ENCODE results near the gene PHYHD1.

DNA sequence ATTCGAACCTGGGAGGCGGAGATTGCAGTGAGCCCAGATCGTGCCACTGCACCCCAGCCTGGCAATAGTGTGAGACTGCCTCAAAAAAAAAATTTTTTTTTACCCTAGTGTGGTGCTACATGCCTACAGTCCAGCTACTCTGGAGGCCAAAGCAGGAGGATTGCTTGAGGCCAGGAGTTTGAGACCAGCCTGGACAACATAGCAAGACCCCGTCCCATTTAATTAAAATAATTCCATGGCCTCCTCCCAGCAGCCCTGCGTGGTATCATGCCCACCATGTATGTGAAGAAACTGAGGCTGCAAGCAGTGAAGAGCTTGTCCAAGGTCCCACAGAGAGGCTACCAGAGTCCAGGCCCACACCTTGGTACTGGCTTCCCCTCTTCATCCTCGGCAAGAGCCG lies 19.4 kb upstream of the PHYHD1 start:
- no peak for TF ChIP-seq POLR2A (IDR thresholded peaks at IDR 0.05; ENCODE audit: low read depth, low read length)
- TF ChIP-seq TAF1 (IDR thresholded peaks at IDR 0.05; ENCODE audit: borderline replicate concordance, low read depth, low read length) = no peak
- no peak for TF ChIP-seq POLR2AphosphoS5 (IDR thresholded peaks at IDR 0.05; ENCODE audit: low read depth, low read length)

Data from GM12892 (cell line).